GM19395 (cell line): Measurements from ENCODE around the gene MKRN2.
"Not testable (repeated sequence)": the region's sequence is repeated elsewhere in the genome, so short reads cannot be mapped to it uniquely, and the experiment has no call there.

Experiments used
- ATAC-seq: cut with Tn5 transposase; IDR thresholded peaks from one replicate; pipeline ENCODE4 v1.9.1; 2021; ENCODE audit warnings: mild to moderate bottlenecking, moderate library complexity; ENCODE audit not compliant: unreplicated experiment

MKRN2 gene

DNA sequence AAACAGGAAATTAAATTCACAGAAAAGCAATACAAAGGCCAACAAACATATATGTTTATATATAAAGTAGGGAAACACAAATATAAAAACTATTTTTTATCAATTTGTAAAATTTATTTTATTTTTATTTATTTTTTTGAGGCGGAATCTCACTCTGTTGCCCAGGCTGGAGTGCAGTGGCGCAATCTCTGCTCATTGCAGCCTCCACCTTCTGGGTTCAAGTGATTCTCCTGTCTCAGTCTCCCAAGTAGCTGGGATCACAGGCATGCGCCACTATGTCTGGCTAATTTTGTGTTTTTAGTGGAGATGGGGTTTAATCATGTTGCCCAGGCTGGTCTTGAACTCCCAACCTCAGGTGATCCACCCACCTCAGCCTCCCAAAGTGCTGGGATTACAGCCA is 68.1 kb downstream of the MKRN2 start:
- ATAC-seq, result not testable (repeated sequence)

DNA sequence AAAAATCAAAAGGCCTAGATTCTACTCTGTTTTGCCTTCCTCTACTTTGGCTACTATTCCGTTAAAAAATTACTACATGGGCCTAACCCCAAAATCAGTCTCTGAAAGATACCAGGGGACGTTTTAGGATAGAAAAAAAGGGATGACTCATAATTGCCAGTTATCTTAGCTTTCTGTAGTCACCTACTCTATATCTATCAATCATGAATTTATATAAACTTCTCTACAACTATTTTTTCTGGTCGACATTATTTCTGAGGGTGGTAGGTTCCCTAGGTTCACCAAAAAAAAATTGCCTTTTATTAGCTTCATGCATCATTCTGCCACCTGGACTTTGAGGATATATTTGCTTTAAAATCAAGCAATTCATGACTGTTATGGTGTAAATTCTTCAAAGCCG is 70.5 kb downstream of the MKRN2 start:
- ATAC-seq, result no peak

DNA sequence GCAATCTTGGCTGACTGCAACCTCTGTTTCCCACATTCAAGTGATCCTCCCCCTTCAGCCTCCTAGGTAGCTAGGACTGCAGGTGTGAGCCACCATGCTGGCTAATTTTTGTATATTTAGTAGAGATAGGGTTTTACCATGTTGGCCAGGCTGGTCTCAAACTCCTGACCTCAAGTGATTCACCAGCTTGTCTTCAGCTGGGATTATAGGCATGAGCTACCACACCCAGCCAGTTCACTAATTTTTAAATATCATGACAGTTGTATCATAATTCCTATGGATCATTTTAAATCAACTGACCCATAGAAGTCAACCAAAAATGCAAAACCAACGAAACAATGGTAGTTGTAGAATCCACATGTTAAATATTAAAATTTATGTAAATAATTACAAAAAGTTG is 71.9 kb downstream of the MKRN2 start:
- no peak for ATAC-seq

DNA sequence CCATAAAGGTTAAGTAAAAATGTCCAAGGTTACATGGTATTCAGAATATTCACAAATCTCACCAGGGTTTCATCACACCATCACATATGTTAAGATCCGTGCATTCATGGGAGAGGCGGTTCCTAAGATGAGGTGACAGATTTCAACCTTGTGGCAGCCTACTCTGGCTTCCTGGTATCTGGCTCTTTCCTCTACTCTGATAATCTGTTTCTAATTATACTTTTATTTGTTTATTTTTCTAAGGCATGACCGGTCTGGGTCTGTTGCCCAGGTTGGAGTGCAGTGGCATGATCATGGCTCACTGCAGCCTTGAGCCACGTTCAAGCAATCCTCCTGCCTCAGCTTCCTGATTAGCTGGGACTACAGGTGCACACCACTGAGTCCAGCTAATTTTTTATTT is 72.7 kb downstream of the MKRN2 start:
- no peak for ATAC-seq

DNA sequence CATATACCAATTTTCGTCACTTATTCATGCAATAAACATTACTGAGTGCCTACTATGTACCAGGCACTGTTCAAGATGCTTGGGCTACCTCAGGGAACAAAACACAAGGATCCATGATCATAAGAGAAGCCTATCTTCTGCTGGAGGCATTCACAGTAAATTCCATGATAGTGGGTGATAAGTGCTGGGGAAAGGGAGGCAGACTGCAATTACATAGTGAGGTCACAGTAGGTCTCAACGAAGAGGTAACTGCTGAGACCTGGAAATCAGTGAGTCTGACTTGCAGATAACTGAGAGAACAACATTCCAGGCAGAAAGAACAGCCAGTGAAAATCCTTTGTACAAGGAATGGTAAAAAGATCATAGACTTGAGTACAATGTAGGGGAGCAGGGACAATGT is 73.4 kb downstream of the MKRN2 start:
- ATAC-seq, result no peak

DNA sequence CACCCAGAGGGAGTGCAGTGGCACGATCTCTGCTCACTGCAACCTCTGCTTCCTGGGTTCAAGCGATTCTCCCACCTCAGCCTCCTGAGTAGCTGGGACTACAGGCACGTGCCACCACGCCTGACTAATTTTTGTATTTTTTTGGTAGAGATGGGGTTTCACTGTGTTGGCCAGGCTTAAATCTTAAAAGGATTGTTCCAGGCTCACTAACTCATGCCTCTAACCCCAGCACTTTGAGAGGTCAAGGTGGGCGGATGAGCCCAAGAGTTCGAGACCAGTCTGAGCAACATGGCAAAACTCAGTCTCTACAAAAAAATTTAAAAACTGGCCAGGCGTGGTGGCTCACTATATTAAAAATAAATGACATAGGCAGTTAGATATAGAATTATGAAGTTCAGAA is 74.0 kb downstream of the MKRN2 start:
- ATAC-seq, result not testable (repeated sequence)

DNA sequence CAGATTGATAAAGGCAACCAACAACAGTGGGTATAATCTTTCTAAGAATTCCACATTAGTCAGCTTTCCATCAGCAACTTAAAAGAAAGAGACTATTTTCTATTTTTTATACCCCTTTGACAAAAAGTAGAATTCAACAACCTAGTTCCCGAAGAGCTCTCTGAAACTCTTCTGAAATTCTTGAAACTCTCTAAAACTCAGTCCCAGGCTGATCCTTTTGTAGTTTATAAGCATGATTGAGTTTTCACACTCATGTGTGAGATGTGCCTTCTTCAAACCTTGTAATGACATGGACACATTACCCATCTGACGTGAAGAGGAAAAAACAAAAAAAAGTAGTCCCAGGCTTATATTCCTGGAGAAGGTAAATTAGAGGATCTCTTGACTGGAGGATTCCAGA is 75.6 kb downstream of the MKRN2 start:
- ATAC-seq, result no peak

DNA sequence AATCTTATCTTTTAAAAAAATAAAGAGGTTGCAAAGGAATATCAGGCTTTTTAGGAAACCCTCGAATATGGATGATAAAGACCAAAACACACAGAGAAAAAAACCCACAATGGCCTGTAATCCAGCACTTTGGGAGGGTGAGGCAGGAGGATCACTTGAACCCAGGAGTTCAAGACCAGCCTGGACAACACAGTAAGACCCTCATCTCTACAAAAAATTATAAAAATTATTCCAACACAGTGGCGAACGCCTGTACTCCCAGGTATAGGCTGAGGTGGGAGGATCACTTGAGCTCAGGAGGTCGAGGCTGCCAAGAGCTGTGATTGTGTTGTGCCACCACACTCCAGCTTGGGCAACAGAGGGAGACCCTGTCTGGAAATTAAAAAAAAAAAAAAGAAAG is 76.2 kb downstream of the MKRN2 start:
- no peak for ATAC-seq
